Loucy (cell line): ENCODE data around the gene ADAM11.
A peak's percentile ranks its signal among the peaks of the same experiment; 100 is the strongest.

Experiments used
- H2AFZ ChIP-seq: fragments of 200-600 bp; sonication (generic); 2 replicates; pipeline ENCODE4 v1.6.0; 2016; ENCODE audit warnings: antibody characterized with exemption, mild to moderate bottlenecking, low read length, moderate library complexity
- H3F3A ChIP-seq: fragments of 200-600 bp; 2 replicates; pipeline ENCODE4 v1.6.0; 2016; ENCODE audit warnings: antibody characterized with exemption, low read depth, mild to moderate bottlenecking
- H3K27me3 ChIP-seq: fragments of 200-600 bp; sonication (generic); 2 replicates; pipeline ENCODE4 v1.6.1; 2014; ENCODE audit warnings: low read length, mild to moderate bottlenecking; ENCODE audit not compliant: insufficient read depth, poor library complexity, severe bottlenecking
- H3K36me3 ChIP-seq: fragments of 200-600 bp; sonication (generic); 2 replicates; pipeline ENCODE4 v1.6.1; 2016; ENCODE audit warnings: low read length; ENCODE audit not compliant: insufficient read depth
- H3K4me1 ChIP-seq: fragments of 200-600 bp; sonication (generic); 2 replicates; pipeline ENCODE4 v1.5.1; 2014; ENCODE audit warnings: low read length, mild to moderate bottlenecking; ENCODE audit not compliant: insufficient read depth, poor library complexity, severe bottlenecking
- H3K4me2 ChIP-seq: fragments of 200-600 bp; sonication (generic); 2 replicates; pipeline ENCODE4 v1.6.0; 2014; ENCODE audit warnings: antibody characterized with exemption, low read length, low read depth, mild to moderate bottlenecking; ENCODE audit not compliant: poor library complexity, severe bottlenecking
- H3K4me3 ChIP-seq: fragments of 200-600 bp; sonication (generic); 2 replicates; pipeline ENCODE4 v1.5.1; 2014; ENCODE audit warnings: low read length, mild to moderate bottlenecking, mixed read lengths; ENCODE audit not compliant: poor library complexity, severe bottlenecking
- H3K79me2 ChIP-seq: fragments of 200-600 bp; sonication (generic); 2 replicates; pipeline ENCODE4 v1.6.1; 2014; ENCODE audit warnings: low read length; ENCODE audit not compliant: insufficient read depth
- H3K9ac ChIP-seq: fragments of 200-600 bp; sonication (generic); 2 replicates; pipeline ENCODE4 v1.6.0; 2014; ENCODE audit warnings: mild to moderate bottlenecking, low read depth, low read length, moderate library complexity; ENCODE audit not compliant: poor library complexity, severe bottlenecking
- H3K9me2 ChIP-seq: fragments of 200-600 bp; sonication (generic); replicated peaks from 2 replicates; pipeline ENCODE4 v1.6.1; 2016; ENCODE audit warnings: low read depth, low read length, mixed read lengths
- H3K9me3 ChIP-seq: fragments of 200-600 bp; sonication (generic); 2 replicates; pipeline ENCODE4 v1.6.1; 2014; ENCODE audit warnings: mild to moderate bottlenecking, antibody characterized with exemption, low read length, low read depth; ENCODE audit not compliant: insufficient read depth
- H4K20me1 ChIP-seq: fragments of 200-600 bp; sonication (generic); 2 replicates; pipeline ENCODE4 v1.6.0; 2014; ENCODE audit warnings: antibody characterized with exemption, low read length, mild to moderate bottlenecking; ENCODE audit not compliant: insufficient read depth, poor library complexity, severe bottlenecking
- CTCF ChIP-seq: fragments of 200-600 bp; sonication (generic); conservative IDR thresholded peaks from 2 replicates; pipeline ENCODE4 v1.5.1; 2014; ENCODE audit warnings: mild to moderate bottlenecking, antibody characterized with exemption, low read length
- EZH2phosphoT487 ChIP-seq: fragments of 200-600 bp; IDR thresholded peaks from 2 replicates; pipeline ENCODE4 v1.6.1; 2018; ENCODE audit warnings: antibody characterized with exemption, mild to moderate bottlenecking, moderate library complexity, borderline replicate concordance

Gene ADAM11

GRCh38 chr17:44765965-44766364 lies 7.2 kb downstream of the ADAM11 start:
- TF ChIP-seq EZH2phosphoT487 (no peak), CTCF (no peak)
- no peaks in the 10 kb centered on the region for H3F3A ChIP-seq
- H4K20me1 ChIP-seq = no peaks in the 10 kb centered on the region
- no peak overlapping the region for H3K9ac ChIP-seq
- H3K9me3 ChIP-seq = no peaks in the 10 kb centered on the region
- H3K4me2 ChIP-seq = no peak overlapping the region
- no peaks in the 10 kb centered on the region for H3K9me2 ChIP-seq
- H2AFZ ChIP-seq = no peak overlapping the region
- no peaks in the 10 kb centered on the region for H3K27me3 ChIP-seq
- no peaks in the 10 kb centered on the region for H3K36me3 ChIP-seq
- no peak overlapping the region for H3K4me3 ChIP-seq
- H3K79me2 ChIP-seq = no peaks in the 10 kb centered on the region
- peaks cover 31% of the 10 kb centered on the region for H3K4me1 ChIP-seq

- no peak for TF ChIP-seq EZH2phosphoT487
- TF ChIP-seq CTCF = no peak
- Histone ChIP-seq H3K27me3 (no peaks in the 10 kb centered on the region), H3F3A (no peaks in the 10 kb centered on the region), H4K20me1 (no peaks in the 10 kb centered on the region), H3K9me2 (no peaks in the 10 kb centered on the region), H3K79me2 (no peaks in the 10 kb centered on the region), H3K36me3 (no peaks in the 10 kb centered on the region), H3K9ac (no peak overlapping the region), H3K4me2 (no peak overlapping the region), H3K9me3 (no peaks in the 10 kb centered on the region), H3K4me3 (no peak overlapping the region), H2AFZ (no peak overlapping the region), H3K4me1 (peaks cover 31% of the 10 kb centered on the region)
Measured at GRCh38 chr17:44766409-44767038, 7.7 kb downstream of the ADAM11 start.

GRCh38 chr17:44767493-44767892 lies 8.7 kb downstream of the ADAM11 start:
- TF ChIP-seq EZH2phosphoT487 (no peak), CTCF (no peak)

More at GRCh38 chr17:44767493-44767892, 8.7 kb downstream of the ADAM11 start:
- Histone ChIP-seq H3K36me3 (no peaks in the 10 kb centered on the region), H3K9me3 (no peaks in the 10 kb centered on the region), H3K4me1 (peaks cover 31% of the 10 kb centered on the region), H3K9me2 (no peaks in the 10 kb centered on the region), H3K27me3 (no peaks in the 10 kb centered on the region), H3F3A (no peaks in the 10 kb centered on the region), H3K9ac (peak overlapping the region; percentile 63), H3K79me2 (no peaks in the 10 kb centered on the region), H2AFZ (no peak overlapping the region), H4K20me1 (no peaks in the 10 kb centered on the region), H3K4me2 (peak overlapping the region; percentile 87), H3K4me3 (peak overlapping the region; percentile 54)
